GM10266 (cell line): Measurements from ENCODE around the gene CHI3L1.

Source experiments
- DNase-seq: peaks from one replicate; pipeline ENCODE4 v3.0.0; 2012; ENCODE audit errors: extremely low spot score
- TF ChIP-seq, protein P1 (sequence below): IDR thresholded peaks from 2 replicates; pipeline ENCODE4 v1.5.1; 2012; ENCODE audit warnings: mild to moderate bottlenecking, low read depth; ENCODE audit not compliant: control insufficient read depth, insufficient read depth; ENCODE audit errors: missing control alignments

CHI3L1 gene

DNA sequence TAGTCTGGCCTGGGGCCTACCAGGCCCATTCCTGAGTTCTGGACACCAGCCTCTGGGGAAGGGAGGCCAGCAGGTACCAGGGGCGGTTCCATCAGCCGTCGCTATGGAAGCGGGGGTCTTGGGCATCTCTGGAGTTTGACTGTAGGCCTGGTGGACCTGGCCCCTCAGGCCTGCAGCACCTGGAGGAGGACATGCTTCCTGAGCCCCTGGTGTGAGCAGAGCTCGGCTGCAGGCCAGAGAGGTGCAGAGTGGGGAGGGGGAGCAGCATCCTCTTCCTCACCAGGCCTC lies 18.6 kb downstream of the CHI3L1 start:
- no peak for DNase-seq
- TF ChIP-seq, protein P1, sequence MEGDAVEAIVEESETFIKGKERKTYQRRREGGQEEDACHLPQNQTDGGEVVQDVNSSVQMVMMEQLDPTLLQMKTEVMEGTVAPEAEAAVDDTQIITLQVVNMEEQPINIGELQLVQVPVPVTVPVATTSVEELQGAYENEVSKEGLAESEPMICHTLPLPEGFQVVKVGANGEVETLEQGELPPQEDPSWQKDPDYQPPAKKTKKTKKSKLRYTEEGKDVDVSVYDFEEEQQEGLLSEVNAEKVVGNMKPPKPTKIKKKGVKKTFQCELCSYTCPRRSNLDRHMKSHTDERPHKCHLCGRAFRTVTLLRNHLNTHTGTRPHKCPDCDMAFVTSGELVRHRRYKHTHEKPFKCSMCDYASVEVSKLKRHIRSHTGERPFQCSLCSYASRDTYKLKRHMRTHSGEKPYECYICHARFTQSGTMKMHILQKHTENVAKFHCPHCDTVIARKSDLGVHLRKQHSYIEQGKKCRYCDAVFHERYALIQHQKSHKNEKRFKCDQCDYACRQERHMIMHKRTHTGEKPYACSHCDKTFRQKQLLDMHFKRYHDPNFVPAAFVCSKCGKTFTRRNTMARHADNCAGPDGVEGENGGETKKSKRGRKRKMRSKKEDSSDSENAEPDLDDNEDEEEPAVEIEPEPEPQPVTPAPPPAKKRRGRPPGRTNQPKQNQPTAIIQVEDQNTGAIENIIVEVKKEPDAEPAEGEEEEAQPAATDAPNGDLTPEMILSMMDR = no peak

GRCh38 chr1:203167026-203167912 lies 19.2 kb downstream of the CHI3L1 start:
- TF ChIP-seq, protein P1 = no peak
- DNase-seq = no peak

DNA sequence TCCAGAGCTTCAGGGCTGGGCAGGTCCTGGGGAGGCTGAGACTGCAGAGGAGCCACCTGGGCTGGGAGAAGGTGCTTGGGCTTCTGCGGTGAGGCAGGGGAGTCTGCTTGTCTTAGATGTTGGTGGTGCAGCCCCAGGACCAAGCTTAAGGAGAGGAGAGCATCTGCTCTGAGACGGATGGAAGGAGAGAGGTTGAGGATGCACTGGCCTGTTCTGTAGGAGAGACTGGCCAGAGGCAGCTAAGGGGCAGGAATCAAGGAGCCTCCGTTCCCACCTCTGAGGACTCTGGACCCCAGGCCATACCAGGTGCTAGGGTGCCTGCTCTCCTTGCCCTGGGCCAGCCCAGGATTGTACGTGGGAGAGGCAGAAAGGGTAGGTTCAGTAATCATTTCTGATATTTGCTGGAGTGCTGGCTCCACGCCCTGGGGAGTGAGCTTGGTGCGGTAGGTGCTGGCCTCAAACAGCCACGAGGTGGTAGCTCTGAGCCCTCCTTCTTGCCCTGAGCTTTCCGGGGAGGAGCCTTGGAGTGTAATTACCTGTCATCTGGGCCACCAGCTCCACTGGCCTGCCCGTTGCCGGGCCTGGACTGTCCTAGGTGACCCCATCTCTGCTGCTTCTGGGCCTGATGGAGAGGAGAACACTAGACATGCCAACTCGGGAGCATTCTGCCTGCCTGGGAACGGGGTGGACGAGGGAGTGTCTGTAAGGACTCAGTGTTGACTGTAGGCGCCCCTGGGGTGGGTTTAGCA lies 20.1 kb downstream of the CHI3L1 start:
- peak; percentile 27 for DNase-seq
- TF ChIP-seq, protein P1 = peak; percentile 33

- TF ChIP-seq, protein P1 = no peak
- no peak for DNase-seq
These were observed 20.7 kb downstream of the CHI3L1 start for GRCh38 chr1:203165800-203166161.

DNA sequence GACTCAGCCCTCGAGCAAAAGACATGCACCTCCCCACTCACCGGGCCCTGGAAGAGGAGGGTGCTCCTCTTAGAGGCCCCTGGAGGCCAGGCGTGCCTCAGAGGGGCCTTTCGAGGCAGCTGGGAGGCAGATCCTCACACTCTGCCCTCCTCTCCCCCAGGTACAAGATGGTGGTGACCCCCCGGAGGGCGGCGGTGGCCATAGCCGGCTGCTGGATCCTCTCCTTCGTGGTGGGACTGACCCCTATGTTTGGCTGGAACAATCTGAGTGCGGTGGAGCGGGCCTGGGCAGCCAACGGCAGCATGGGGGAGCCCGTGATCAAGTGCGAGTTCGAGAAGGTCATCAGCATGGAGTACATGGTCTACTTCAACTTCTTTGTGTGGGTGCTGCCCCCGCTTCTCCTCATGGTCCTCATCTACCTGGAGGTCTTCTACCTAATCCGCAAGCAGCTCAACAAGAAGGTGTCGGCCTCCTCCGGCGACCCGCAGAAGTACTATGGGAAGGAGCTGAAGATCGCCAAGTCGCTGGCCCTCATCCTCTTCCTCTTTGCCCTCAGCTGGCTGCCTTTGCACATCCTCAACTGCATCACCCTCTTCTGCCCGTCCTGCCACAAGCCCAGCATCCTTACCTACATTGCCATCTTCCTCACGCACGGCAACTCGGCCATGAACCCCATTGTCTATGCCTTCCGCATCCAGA lies 21.3 kb downstream of the CHI3L1 start:
- TF ChIP-seq, protein P1 = no peak
- DNase-seq = no peak

GRCh38 chr1:203163891-203164635 lies 22.4 kb downstream of the CHI3L1 start:
- no peak for DNase-seq
- TF ChIP-seq, protein P1 = no peak
